Spleen (tissue), 11 donors: ENCODE results near the gene PSMC2. TPM values are rescaled to one million over a fixed set of nuclear protein-coding genes. Genes with fewer than 3 reads are reported as not detected.
"Not testable (repeated sequence)": the region's sequence is repeated elsewhere in the genome, so short reads cannot be mapped to it uniquely, and the experiment has no call there.

Source experiments
- DNase-seq: peaks from one replicate; pipeline ENCODE4 v3.0.0-alpha.2; 2020
- H3K27ac ChIP-seq, 8 donors: fragments of 200-600 bp; sonication (generic) in 7 of 8; 1 replicate in 4 of 8; 2 replicates in 4 of 8; pipeline versions ENCODE4 v1.5.0 to v1.8.0; 2016 to 2021; ENCODE audit warnings: inconsistent platforms in 4 of 8, mild to moderate bottlenecking in 4 of 8, moderate library complexity in 1 of 8
- H3K27me3 ChIP-seq, 7 donors: fragments of 200-600 bp; sonication (generic) in 6 of 7; replicated peaks in 1 of 7; 1 replicate in 4 of 7; 2 replicates in 3 of 7; pipeline versions ENCODE4 v1.5.0 to v1.8.0; 2016 to 2021; ENCODE audit warnings: inconsistent platforms in 3 of 7, mild to moderate bottlenecking in 1 of 7
- H3K36me3 ChIP-seq, 6 donors: fragments of 200-600 bp; sonication (generic) in 5 of 6; 1 replicate in 4 of 6; 2 replicates in 2 of 6; pipeline versions ENCODE4 v1.5.0 to v1.8.0; 2016 to 2021; ENCODE audit warnings: inconsistent platforms in 2 of 6
- H3K4me1 ChIP-seq, 6 donors: fragments of 200-600 bp; sonication (generic) in 5 of 6; 1 replicate in 3 of 6; 2 replicates in 3 of 6; pipeline versions ENCODE4 v1.5.0 to v1.8.0; 2016 to 2021; ENCODE audit warnings: inconsistent platforms in 3 of 6
- H3K4me3 ChIP-seq, 8 donors: fragments of 200-600 bp; sonication (generic) in 7 of 8; 1 replicate in 4 of 8; 2 replicates in 4 of 8; pipeline versions ENCODE4 v1.5.0 to v1.8.0; 2016 to 2021; ENCODE audit warnings: inconsistent platforms in 4 of 8, mild to moderate bottlenecking in 4 of 8, moderate library complexity in 2 of 8
- H3K9me3 ChIP-seq, 8 donors: fragments of 200-600 bp; sonication (generic) in 7 of 8; 1 replicate in 4 of 8; 2 replicates in 4 of 8; pipeline versions ENCODE4 v1.5.0 to v1.8.0; 2016 to 2021; ENCODE audit warnings: inconsistent platforms in 4 of 8
- CTCF ChIP-seq, 11 experiments: fragments of 200-600 bp in 7 of 11; fragments of 450-650 bp in 4 of 11; sonication (generic) in 4 of 11; IDR thresholded peaks in 8 of 11; conservative IDR thresholded peaks in 3 of 11; 1 replicate in 7 of 11; 2 replicates in 4 of 11; pipeline versions ENCODE4 v1.4.0 to v1.8.0; 2016 to 2021; ENCODE audit warnings: antibody characterized with exemption in 11 of 11, inconsistent platforms in 4 of 11, mild to moderate bottlenecking in 1 of 11
- POLR2A ChIP-seq, 3 donors: fragments of 450-650 bp; IDR thresholded peaks; one replicate each; pipeline ENCODE4 v1.5.1; 2017; ENCODE audit warnings: antibody characterized with exemption in 3 of 3, mild to moderate bottlenecking in 1 of 3
- POLR2AphosphoS5 ChIP-seq, 3 donors: sonication (generic); formaldehyde crosslinking; IDR thresholded peaks; one replicate each; pipeline ENCODE4 v1.5.1; 2017; ENCODE audit warnings: antibody characterized with exemption in 3 of 3
- WGBS, 5 donors: extraction: QIAGEN DNeasy Blood & Tissue Kit in 3 of 5; methylation state at CpG; one replicate each; pipeline versions ENCODE4 v1.1.5 to v1.1.7; 2013 to 2018; 5-methylcytosine and 5-hydroxymethylcytosine counted together
- intact Hi-C: fragments of 100-400 bp; cut with DNase I; formaldehyde crosslinking; loops from one replicate; pipeline ENCODE4 v1.15.0; 2023; ENCODE audit warnings: low total_unique reads
- polyA plus RNA-seq, 3 donors: library from polyadenylated mRNA; stranded (reverse); fragments of 200-250 nt; gene quantifications; one replicate each; pipeline ENCODE4 v1.2.1, GENCODE V29; 2013
- total RNA-seq, 7 donors: library from RNA; depleted of rRNA in 3 of 7; stranded (reverse); fragments of >200 nt in 3 of 7; fragmentation: NEBNext Ultra II Directional in 4 of 7; extraction: Animal tissue kit (Norgen Biotek cat#: 25700) in 4 of 7; gene quantifications; one replicate each; pipeline versions ENCODE4 v1.1.0 to v1.2.1, GENCODE V29; 2016 to 2021
- donor health status: healthy with polysubstance abuse.
- donor health status: DM: no; HTN: no; CAD: no; lungs with moderate emphysema.
- donor health status: DM: no; HTN: no; CAD: no.
- donor health status: Bipolar disorder and iron deficiency.
- donor health status: healthy.
- donor health status: DM: no; HTN: no; CAD: no.
- donor health status: DM: yes; HTN: yes; CAD: no.

Gene PSMC2
- total and polyA plus RNA-seq, 10 donors: 62.6 to 102 (median 85.8) TPM

- TF ChIP-seq POLR2AphosphoS5 (IDR thresholded peaks at IDR 0.05): no peak
- no peak for TF ChIP-seq POLR2A (IDR thresholded peaks at IDR 0.05)
- TF ChIP-seq CTCF (IDR thresholded peaks at IDR 0.05 in 8 of 11, conservative IDR thresholded peaks at IDR 0.05 in 3 of 11): no peak
- no peaks in the 10 kb centered on the region for H3K4me1 ChIP-seq
Observed at GRCh38 chr7:103396471-103396870, 49.0 kb downstream of the PSMC2 start.

GRCh38 chr7:103398483-103399127 lies 51.2 kb downstream of the PSMC2 start:
- Histone ChIP-seq H3K4me3 (no peak overlapping the region), H3K4me1 (no peaks in the 10 kb centered on the region), H3K9me3 (peaks cover 0 to 4% (median 0%) of the 10 kb centered on the region in 8 donors), H3K27me3 (no peaks in the 10 kb centered on the region), H3K36me3 (no peaks in the 10 kb centered on the region), H3K27ac (no peak overlapping the region)
- DNase-seq: no peak
- intact Hi-C loops: no loop called here
- 35 to 62% (median 45%) methylated on average over 2 of the region's 2 CpGs for WGBS, 5 donors
- TF ChIP-seq POLR2A (IDR thresholded peaks at IDR 0.05) (no peak), CTCF (IDR thresholded peaks at IDR 0.05 in 8 of 11, conservative IDR thresholded peaks at IDR 0.05 in 3 of 11) (no peak), POLR2AphosphoS5 (IDR thresholded peaks at IDR 0.05) (no peak)

More at GRCh38 chr7:103396471-103396870, 49.0 kb downstream of the PSMC2 start:
- no peaks in the 10 kb centered on the region for H3K36me3 ChIP-seq
- H3K9me3 ChIP-seq: peaks cover 0 to 4% (median 0%) of the 10 kb centered on the region in 8 donors
- H3K4me3 ChIP-seq: no peak overlapping the region
- no peak for DNase-seq
- H3K27ac ChIP-seq: no peak overlapping the region
- WGBS, 5 donors: 49 to 71% (median 60%) methylated on average over 8 of the region's 8 CpGs
- intact Hi-C loops: no loop called here
- no peaks in the 10 kb centered on the region for H3K27me3 ChIP-seq

- H3K27ac ChIP-seq, H3K4me1 ChIP-seq, H3K36me3 ChIP-seq, H3K9me3 ChIP-seq, H3K27me3 ChIP-seq, intact Hi-C loops, H3K4me3 ChIP-seq, DNase-seq: not testable (repeated sequence)
Observed at GRCh38 chr7:103399687-103400086, 52.2 kb downstream of the PSMC2 start.

GRCh38 chr7:103405789-103406613 lies 58.6 kb downstream of the PSMC2 start:
- 62 to 82% (median 79%) methylated on average over 7 of the region's 7 CpGs for WGBS, 5 donors
- DNase-seq, H3K36me3 ChIP-seq, H3K4me1 ChIP-seq, H3K4me3 ChIP-seq, H3K9me3 ChIP-seq, H3K27ac ChIP-seq, intact Hi-C loops: not testable (repeated sequence)
- peaks cover 0 to 16% (median 0%) of the 10 kb centered on the region in 7 donors for H3K27me3 ChIP-seq

DNA sequence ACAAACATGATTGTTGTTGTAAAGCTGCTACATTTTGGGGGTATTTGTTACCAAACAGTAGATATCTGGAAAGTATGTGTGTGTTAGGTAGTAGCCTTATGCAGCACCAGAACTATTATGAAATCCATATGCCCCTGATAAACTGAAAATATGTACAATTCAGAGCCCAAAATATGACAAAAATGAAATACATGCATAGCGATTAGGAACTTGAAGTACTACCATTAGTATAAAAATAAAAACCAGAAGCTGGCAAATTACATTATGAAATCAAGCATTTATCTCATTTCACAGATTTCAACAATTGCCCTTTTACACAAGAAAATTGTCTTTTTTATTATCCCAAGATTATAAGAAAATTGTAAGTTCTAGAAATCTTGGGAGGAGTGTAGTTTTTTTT lies 64.7 kb downstream of the PSMC2 start:
- WGBS, 5 donors: 81 to 89% (median 87%) methylated on average over 1 of the region's 1 CpG
- Histone ChIP-seq H3K36me3 (no peaks in the 10 kb centered on the region), H3K27me3 (peaks cover 0 to 4% (median 0%) of the 10 kb centered on the region in 7 donors), H3K4me1 (no peaks in the 10 kb centered on the region), H3K9me3 (no peaks in the 10 kb centered on the region), H3K27ac (no peak overlapping the region), H3K4me3 (no peak overlapping the region)
- no peak for DNase-seq
- no peak for TF ChIP-seq POLR2A (IDR thresholded peaks at IDR 0.05)
- no peak for TF ChIP-seq POLR2AphosphoS5 (IDR thresholded peaks at IDR 0.05)
- TF ChIP-seq CTCF (IDR thresholded peaks at IDR 0.05 in 8 of 11, conservative IDR thresholded peaks at IDR 0.05 in 3 of 11): no peak
- intact Hi-C loops: no loop called here
